ENCODE measurements around the gene SUDS3. TPM values are rescaled to one million over a fixed set of nuclear protein-coding genes. Genes with fewer than 3 reads are reported as not detected.

SUDS3 gene
- total RNA-seq, 1 experiment from 2014 or later: 55.0 TPM

GRCh38 chr12:118334939-118335567 is 41.3 kb upstream of the SUDS3 start:
- Histone ChIP-seq H3K9ac (ENCODE audit: low read length) (no peak overlapping the region), H2AFZ (ENCODE audit: low read length) (no peak overlapping the region), H3K27ac (ENCODE audit: low read length) (no peak overlapping the region), H3K36me3 (ENCODE audit: insufficient read depth, low read length) (peaks cover 7% of the 10 kb centered on the region; the same call in 1 of the 2 replicates), H3K4me3 (ENCODE audit: low read length) (no peak overlapping the region), H3K4me1 (ENCODE audit: low read length) (peaks cover 28% of the 10 kb centered on the region), H3K9me2 (replicated peaks; ENCODE audit: insufficient read depth, low read length) (no peaks in the 10 kb centered on the region), H3K27me3 (ENCODE audit: low read length) (no peaks in the 10 kb centered on the region), H3K79me2 (ENCODE audit: low read length) (peaks cover 96% of the 10 kb centered on the region), H4K20me1 (ENCODE audit: insufficient read depth, low read depth, low read length) (no peaks in the 10 kb centered on the region), H3K4me2 (ENCODE audit: low read depth, low read length, poor library complexity, severe bottlenecking) (no peak overlapping the region), H3K9me3 (ENCODE audit: low read length) (no peaks in the 10 kb centered on the region)
- DNase-seq: no peak

- no peak overlapping the region for H2AFZ ChIP-seq (ENCODE audit: low read length)
- H3K27ac ChIP-seq (ENCODE audit: low read length): no peak overlapping the region
- H3K4me3 ChIP-seq (ENCODE audit: low read length): no peak overlapping the region
- peaks cover 96% of the 10 kb centered on the region for H3K79me2 ChIP-seq (ENCODE audit: low read length)
- no peaks in the 10 kb centered on the region for H3K9me3 ChIP-seq (ENCODE audit: low read length)
- H3K4me1 ChIP-seq (ENCODE audit: low read length): peaks cover 18% of the 10 kb centered on the region
- H3K36me3 ChIP-seq (ENCODE audit: insufficient read depth, low read length): peaks cover 7% of the 10 kb centered on the region; the same call in 1 of the 2 replicates
- no peak overlapping the region for H3K9ac ChIP-seq (ENCODE audit: low read length)
- no peak overlapping the region for H3K4me2 ChIP-seq (ENCODE audit: low read depth, low read length, poor library complexity, severe bottlenecking)
- DNase-seq: no peak
- no peaks in the 10 kb centered on the region for H3K27me3 ChIP-seq (ENCODE audit: low read length)
- H4K20me1 ChIP-seq (ENCODE audit: insufficient read depth, low read depth, low read length): no peaks in the 10 kb centered on the region
- no peaks in the 10 kb centered on the region for H3K9me2 ChIP-seq (replicated peaks; ENCODE audit: insufficient read depth, low read length)
Observed at GRCh38 chr12:118336123-118336522, 40.2 kb upstream of the SUDS3 start.

- no peaks in the 10 kb centered on the region for H3K27me3 ChIP-seq (ENCODE audit: low read length)
- no peak overlapping the region for H3K9ac ChIP-seq (ENCODE audit: low read length)
- no peak overlapping the region for H3K4me3 ChIP-seq (ENCODE audit: low read length)
- no peaks in the 10 kb centered on the region for H4K20me1 ChIP-seq (ENCODE audit: insufficient read depth, low read depth, low read length)
- no peak overlapping the region for H3K27ac ChIP-seq (ENCODE audit: low read length)
- H3K79me2 ChIP-seq (ENCODE audit: low read length): peaks cover 99% of the 10 kb centered on the region
- no peak for DNase-seq
- no peak overlapping the region for H3K4me2 ChIP-seq (ENCODE audit: low read depth, low read length, poor library complexity, severe bottlenecking)
- peaks cover 7% of the 10 kb centered on the region; the same call in 1 of the 2 replicates for H3K36me3 ChIP-seq (ENCODE audit: insufficient read depth, low read length)
- H2AFZ ChIP-seq (ENCODE audit: low read length): no peak overlapping the region
- no peaks in the 10 kb centered on the region for H3K9me2 ChIP-seq (replicated peaks; ENCODE audit: insufficient read depth, low read length)
- H3K4me1 ChIP-seq (ENCODE audit: low read length): peaks cover 16% of the 10 kb centered on the region
- no peaks in the 10 kb centered on the region for H3K9me3 ChIP-seq (ENCODE audit: low read length)
Observed at GRCh38 chr12:118337194-118337838, 39.0 kb upstream of the SUDS3 start.

- Histone ChIP-seq H3K4me3 (ENCODE audit: low read length) (no peak overlapping the region), H3K4me2 (ENCODE audit: low read depth, low read length, poor library complexity, severe bottlenecking) (no peak overlapping the region), H3K27ac (ENCODE audit: low read length) (peak overlapping the region; percentile 32; the same call in 1 of the 2 replicates), H3K9me3 (ENCODE audit: low read length) (no peaks in the 10 kb centered on the region), H3K9me2 (replicated peaks; ENCODE audit: insufficient read depth, low read length) (no peaks in the 10 kb centered on the region), H3K27me3 (ENCODE audit: low read length) (no peaks in the 10 kb centered on the region), H4K20me1 (ENCODE audit: insufficient read depth, low read depth, low read length) (no peaks in the 10 kb centered on the region), H3K9ac (ENCODE audit: low read length) (no peak overlapping the region), H2AFZ (ENCODE audit: low read length) (no peak overlapping the region), H3K79me2 (ENCODE audit: low read length) (peaks cover 99% of the 10 kb centered on the region), H3K4me1 (ENCODE audit: low read length) (peaks cover 49% of the 10 kb centered on the region), H3K36me3 (ENCODE audit: insufficient read depth, low read length) (0 out of 2 replicates have a peak, but pooled peaks cover 3% of the 10 kb centered on the region)
- no peak for DNase-seq
Observed at GRCh38 chr12:118342090-118342489, 34.3 kb upstream of the SUDS3 start.

GRCh38 chr12:118344829-118345228 is 31.5 kb upstream of the SUDS3 start:
- 0 out of 2 replicates have a peak overlapping the region, but pooled peaks have one; percentile 22 for H3K9ac ChIP-seq (ENCODE audit: low read length)
- H3K4me3 ChIP-seq (ENCODE audit: low read length): no peak overlapping the region
- no peaks in the 10 kb centered on the region for H3K27me3 ChIP-seq (ENCODE audit: low read length)
- DNase-seq: no peak
- peaks cover 61% of the 10 kb centered on the region for H3K4me1 ChIP-seq (ENCODE audit: low read length)
- peaks cover 100% of the 10 kb centered on the region for H3K79me2 ChIP-seq (ENCODE audit: low read length)
- H4K20me1 ChIP-seq (ENCODE audit: insufficient read depth, low read depth, low read length): no peaks in the 10 kb centered on the region
- peak overlapping the region; percentile 82 for H3K27ac ChIP-seq (ENCODE audit: low read length)
- H2AFZ ChIP-seq (ENCODE audit: low read length): no peak overlapping the region
- H3K9me2 ChIP-seq (replicated peaks; ENCODE audit: insufficient read depth, low read length): no peaks in the 10 kb centered on the region
- H3K36me3 ChIP-seq (ENCODE audit: insufficient read depth, low read length): 0 out of 2 replicates have a peak, but pooled peaks cover 3% of the 10 kb centered on the region
- H3K4me2 ChIP-seq (ENCODE audit: low read depth, low read length, poor library complexity, severe bottlenecking): peak overlapping the region; percentile 43
- H3K9me3 ChIP-seq (ENCODE audit: low read length): no peaks in the 10 kb centered on the region

DNA sequence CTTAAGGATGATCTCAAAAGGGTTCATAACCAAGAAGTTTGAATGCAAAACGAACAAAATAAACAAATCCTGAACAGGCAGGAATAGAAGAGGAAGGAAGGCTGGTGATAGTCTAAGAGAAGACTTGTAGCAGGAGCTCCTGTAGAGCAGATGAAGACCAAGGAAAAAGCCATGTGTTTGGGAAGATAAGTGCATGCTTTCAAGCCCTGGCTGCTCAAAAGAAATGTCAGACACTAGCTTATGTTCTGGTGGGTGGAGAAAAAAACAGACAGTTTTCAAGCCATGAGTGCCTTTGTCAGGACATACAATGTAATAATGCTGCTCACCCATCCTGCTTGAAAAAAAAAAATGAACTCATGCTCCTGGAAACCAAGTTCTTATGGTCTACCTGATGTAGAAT is 31.0 kb upstream of the SUDS3 start:
- DNase-seq: no peak
- 0 out of 2 replicates have a peak overlapping the region, but pooled peaks have one; percentile 10 for H3K4me3 ChIP-seq (ENCODE audit: low read length)
- H3K36me3 ChIP-seq (ENCODE audit: insufficient read depth, low read length): 0 out of 2 replicates have a peak, but pooled peaks cover 3% of the 10 kb centered on the region
- peak overlapping the region; percentile 82 for H3K27ac ChIP-seq (ENCODE audit: low read length)
- H3K27me3 ChIP-seq (ENCODE audit: low read length): no peaks in the 10 kb centered on the region
- peaks cover 61% of the 10 kb centered on the region for H3K4me1 ChIP-seq (ENCODE audit: low read length)
- peaks cover 100% of the 10 kb centered on the region for H3K79me2 ChIP-seq (ENCODE audit: low read length)
- no peaks in the 10 kb centered on the region for H3K9me2 ChIP-seq (replicated peaks; ENCODE audit: insufficient read depth, low read length)
- H3K9me3 ChIP-seq (ENCODE audit: low read length): no peaks in the 10 kb centered on the region
- no peaks in the 10 kb centered on the region for H4K20me1 ChIP-seq (ENCODE audit: insufficient read depth, low read depth, low read length)
- H3K9ac ChIP-seq (ENCODE audit: low read length): peak overlapping the region; percentile 22; the same call in 1 of the 2 replicates
- peak overlapping the region; percentile 43 for H3K4me2 ChIP-seq (ENCODE audit: low read depth, low read length, poor library complexity, severe bottlenecking)
- H2AFZ ChIP-seq (ENCODE audit: low read length): no peak overlapping the region

DNA sequence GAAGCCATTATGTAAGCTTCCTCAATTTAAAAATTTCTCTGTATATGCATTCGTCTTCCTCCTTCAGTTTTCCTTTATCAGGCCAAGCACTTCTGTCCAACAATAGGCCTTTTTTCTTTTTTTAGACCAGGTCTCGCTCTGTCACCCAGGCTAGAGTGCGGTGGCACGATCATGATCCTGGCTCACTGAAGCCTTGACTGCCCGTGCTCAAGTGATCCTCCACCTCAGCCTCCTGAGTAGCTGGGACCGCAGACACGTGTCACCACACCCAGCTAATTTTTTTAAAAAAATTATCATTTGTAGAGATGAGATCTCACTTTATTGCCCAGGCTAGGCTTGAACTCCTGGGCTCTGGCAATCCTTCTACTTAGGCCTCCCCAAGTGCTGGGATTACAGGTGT is 29.5 kb upstream of the SUDS3 start:
- peak overlapping the region; percentile 43 for H3K4me2 ChIP-seq (ENCODE audit: low read depth, low read length, poor library complexity, severe bottlenecking)
- DNase-seq: peak; percentile 65

DNA sequence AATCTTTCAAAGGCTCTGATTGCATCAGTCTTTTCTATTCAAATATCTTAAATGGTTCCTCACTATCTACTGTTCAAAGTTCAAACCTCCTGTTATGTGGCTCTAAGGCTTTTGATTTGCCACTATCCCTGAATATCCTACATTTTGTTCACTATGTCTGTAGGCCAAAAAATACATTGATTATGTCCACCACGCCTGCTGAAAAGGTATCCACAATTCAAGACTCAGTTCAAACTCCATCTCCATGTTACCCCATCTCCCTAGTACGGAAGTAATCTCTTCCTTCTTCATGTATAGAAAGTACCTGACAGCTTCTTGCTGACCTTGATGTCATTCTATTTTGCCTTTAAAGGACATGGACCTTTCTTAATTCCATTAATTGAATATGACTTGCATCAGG is 28.4 kb upstream of the SUDS3 start:
- Histone ChIP-seq H4K20me1 (ENCODE audit: insufficient read depth, low read depth, low read length) (no peaks in the 10 kb centered on the region), H3K27me3 (ENCODE audit: low read length) (no peaks in the 10 kb centered on the region), H3K9ac (ENCODE audit: low read length) (peak overlapping the region; percentile 8; the same call in 1 of the 2 replicates), H3K9me2 (replicated peaks; ENCODE audit: insufficient read depth, low read length) (no peaks in the 10 kb centered on the region), H3K36me3 (ENCODE audit: insufficient read depth, low read length) (0 out of 2 replicates have a peak, but pooled peaks cover 3% of the 10 kb centered on the region), H3K79me2 (ENCODE audit: low read length) (peaks cover 95% of the 10 kb centered on the region), H3K4me3 (ENCODE audit: low read length) (no peak overlapping the region), H3K4me1 (ENCODE audit: low read length) (peaks cover 51% of the 10 kb centered on the region), H2AFZ (ENCODE audit: low read length) (no peak overlapping the region), H3K4me2 (ENCODE audit: low read depth, low read length, poor library complexity, severe bottlenecking) (peak overlapping the region; percentile 43), H3K9me3 (ENCODE audit: low read length) (no peaks in the 10 kb centered on the region), H3K27ac (ENCODE audit: low read length) (peak overlapping the region; percentile 82)
- no peak for DNase-seq

More for the DNA sequence above, 29.5 kb upstream of the SUDS3 start:
- Histone ChIP-seq H3K27me3 (ENCODE audit: low read length) (no peaks in the 10 kb centered on the region), H4K20me1 (ENCODE audit: insufficient read depth, low read depth, low read length) (no peaks in the 10 kb centered on the region), H3K9ac (ENCODE audit: low read length) (peak overlapping the region; percentile 8), H3K36me3 (ENCODE audit: insufficient read depth, low read length) (0 out of 2 replicates have a peak, but pooled peaks cover 3% of the 10 kb centered on the region), H3K79me2 (ENCODE audit: low read length) (peaks cover 95% of the 10 kb centered on the region), H2AFZ (ENCODE audit: low read length) (no peak overlapping the region), H3K4me3 (ENCODE audit: low read length) (no peak overlapping the region), H3K4me1 (ENCODE audit: low read length) (peaks cover 61% of the 10 kb centered on the region), H3K9me3 (ENCODE audit: low read length) (no peaks in the 10 kb centered on the region), H3K9me2 (replicated peaks; ENCODE audit: insufficient read depth, low read length) (no peaks in the 10 kb centered on the region), H3K27ac (ENCODE audit: low read length) (peak overlapping the region; percentile 82)

Data from Karpas-422 (cell line).